Measurements from ENCODE around the gene PAMR1.

Gene PAMR1

GRCh38 chr11:35414311-35414710, 111.1 kb downstream of the PAMR1 start:
- H3K27ac ChIP-seq (replicated peaks; ENCODE audit: low read length): no peak overlapping the region
- H2AK5ac ChIP-seq (ENCODE audit: low read depth, low read length): no peak overlapping the region
- H3K36me3 ChIP-seq (replicated peaks in 1 of 2; ENCODE audit: control insufficient read depth in 2 of 2, insufficient read depth in 2 of 2, low read length in 2 of 2): no peaks in the 10 kb centered on the region
- H4K91ac ChIP-seq (ENCODE audit: low read depth, low read length, poor library complexity): no peak overlapping the region
- WGBS, 2 donors (ENCODE audit: extremely low coverage in 2 of 2, insufficient read length in 2 of 2, insufficient replicate concordance in 1 of 2): no CpG with 5 or more reads among the region's 6 CpGs
- no peaks in the 10 kb centered on the region for H3K9me3 ChIP-seq (replicated peaks in 1 of 2; ENCODE audit: control insufficient read depth in 2 of 2, insufficient read depth in 1 of 2, low read depth in 1 of 2, low read length in 2 of 2)
- H3K27me3 ChIP-seq (ENCODE audit: control insufficient read depth in 3 of 3, insufficient read depth in 3 of 3, low read depth in 1 of 3, low read length in 3 of 3): peaks cover 4 to 57% (median 21%) of the 10 kb centered on the region in 3 experiments
- no peak overlapping the region for H3K18ac ChIP-seq (ENCODE audit: low read length)
- no peak overlapping the region for H2BK5ac ChIP-seq (ENCODE audit: low read length)
- no peak overlapping the region for H3K9ac ChIP-seq (ENCODE audit: low read depth, low read length, poor library complexity)
- H2BK15ac ChIP-seq (ENCODE audit: low read length): no peak overlapping the region
- H2BK120ac ChIP-seq (ENCODE audit: low read depth, low read length): no peak overlapping the region
- no peak overlapping the region for H4K8ac ChIP-seq (ENCODE audit: low read depth, low read length)
- no peak overlapping the region for H2AFZ ChIP-seq (ENCODE audit: low read length)
- H3K4me1 ChIP-seq (ENCODE audit: control insufficient read depth in 2 of 2, insufficient read depth in 1 of 2, low read depth in 1 of 2, low read length in 2 of 2): peaks cover 2 to 8% of the 10 kb centered on the region in 2 donors
- no peaks in the 10 kb centered on the region for H3K79me1 ChIP-seq (ENCODE audit: low read depth, low read length)
- H3K14ac ChIP-seq (ENCODE audit: low read length): no peak overlapping the region
- H3K23ac ChIP-seq (ENCODE audit: low read depth, low read length, poor library complexity): no peak overlapping the region
- H3K4me3 ChIP-seq (ENCODE audit: low read length in 2 of 2): no peak overlapping the region
- no peak overlapping the region for H3K4me2 ChIP-seq (ENCODE audit: insufficient read depth, low read length, poor library complexity, severe bottlenecking)
- no peak overlapping the region for H3K4ac ChIP-seq (ENCODE audit: low read length)
- no peak for DNase-seq (ENCODE audit: low spot score)
- no peak overlapping the region for H2BK12ac ChIP-seq (ENCODE audit: low read length)

GRCh38 chr11:35413598-35413997, 111.8 kb downstream of the PAMR1 start:
- Histone ChIP-seq H2BK15ac (ENCODE audit: low read length) (no peak overlapping the region), H3K4me1 (ENCODE audit: control insufficient read depth in 2 of 2, insufficient read depth in 1 of 2, low read depth in 1 of 2, low read length in 2 of 2) (peaks cover 2 to 7% of the 10 kb centered on the region in 2 donors), H3K4me2 (ENCODE audit: insufficient read depth, low read length, poor library complexity, severe bottlenecking) (no peak overlapping the region), H3K23ac (ENCODE audit: low read depth, low read length, poor library complexity) (no peak overlapping the region), H2AK5ac (ENCODE audit: low read depth, low read length) (no peak overlapping the region), H2AFZ (ENCODE audit: low read length) (no peak overlapping the region), H4K91ac (ENCODE audit: low read depth, low read length, poor library complexity) (no peak overlapping the region), H3K9ac (ENCODE audit: low read depth, low read length, poor library complexity) (no peak overlapping the region), H3K79me1 (ENCODE audit: low read depth, low read length) (no peaks in the 10 kb centered on the region), H2BK12ac (ENCODE audit: low read length) (no peak overlapping the region), H2BK5ac (ENCODE audit: low read length) (no peak overlapping the region), H3K36me3 (replicated peaks in 1 of 2; ENCODE audit: control insufficient read depth in 2 of 2, insufficient read depth in 2 of 2, low read length in 2 of 2) (no peaks in the 10 kb centered on the region), H3K4me3 (ENCODE audit: low read length in 2 of 2) (no peak overlapping the region), H3K9me3 (replicated peaks in 1 of 2; ENCODE audit: control insufficient read depth in 2 of 2, insufficient read depth in 1 of 2, low read depth in 1 of 2, low read length in 2 of 2) (no peaks in the 10 kb centered on the region), H3K27ac (replicated peaks; ENCODE audit: low read length) (no peak overlapping the region), H3K4ac (ENCODE audit: low read length) (no peak overlapping the region), H3K18ac (ENCODE audit: low read length) (no peak overlapping the region), H2BK120ac (ENCODE audit: low read depth, low read length) (no peak overlapping the region), H4K8ac (ENCODE audit: low read depth, low read length) (no peak overlapping the region), H3K27me3 (ENCODE audit: control insufficient read depth in 3 of 3, insufficient read depth in 3 of 3, low read depth in 1 of 3, low read length in 3 of 3) (peaks cover 4 to 51% (median 15%) of the 10 kb centered on the region in 3 experiments), H3K14ac (ENCODE audit: low read length) (no peak overlapping the region)
- no peak for DNase-seq (ENCODE audit: low spot score)
- no CpG with 5 or more reads among the region's 3 CpGs for WGBS, 2 donors (ENCODE audit: extremely low coverage in 2 of 2, insufficient read length in 2 of 2, insufficient replicate concordance in 1 of 2)

DNA sequence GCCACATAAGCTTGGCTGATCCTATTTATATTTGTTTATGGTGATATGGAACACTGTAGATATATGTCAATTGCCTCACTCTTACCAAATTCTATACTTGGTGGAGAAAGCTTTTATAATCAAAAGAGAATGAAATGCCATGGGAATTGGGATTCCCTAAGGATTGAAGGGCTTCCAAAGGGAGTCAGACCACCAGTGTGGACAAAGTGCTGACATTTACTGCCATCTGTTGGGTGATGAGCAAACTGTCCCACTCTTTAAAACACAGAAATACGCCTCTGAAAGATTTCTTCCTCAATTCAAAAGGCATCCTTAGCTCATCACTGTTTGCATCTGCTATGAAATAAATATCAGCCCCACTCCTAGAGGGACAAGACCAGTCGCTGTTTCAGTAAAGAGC, 113.1 kb downstream of the PAMR1 start:
- no peak for DNase-seq (ENCODE audit: low spot score)
- no peak overlapping the region for H3K4ac ChIP-seq (ENCODE audit: low read length)
- no peaks in the 10 kb centered on the region for H3K79me1 ChIP-seq (ENCODE audit: low read depth, low read length)
- no CpG with 5 or more reads among the region's 2 CpGs for WGBS, 2 donors (ENCODE audit: extremely low coverage in 2 of 2, insufficient read length in 2 of 2, insufficient replicate concordance in 1 of 2)
- no peak overlapping the region for H2AFZ ChIP-seq (ENCODE audit: low read length)
- H3K4me3 ChIP-seq (ENCODE audit: low read length in 2 of 2): no peak overlapping the region
- H3K27me3 ChIP-seq (ENCODE audit: control insufficient read depth in 3 of 3, insufficient read depth in 3 of 3, low read depth in 1 of 3, low read length in 3 of 3): peaks cover 0 to 37% (median 2%) of the 10 kb centered on the region in 3 experiments
- H2BK120ac ChIP-seq (ENCODE audit: low read depth, low read length): no peak overlapping the region
- H2BK12ac ChIP-seq (ENCODE audit: low read length): no peak overlapping the region
- no peaks in the 10 kb centered on the region for H3K4me1 ChIP-seq (ENCODE audit: control insufficient read depth in 2 of 2, insufficient read depth in 1 of 2, low read depth in 1 of 2, low read length in 2 of 2)
- H3K18ac ChIP-seq (ENCODE audit: low read length): no peak overlapping the region
- no peaks in the 10 kb centered on the region for H3K36me3 ChIP-seq (replicated peaks in 1 of 2; ENCODE audit: control insufficient read depth in 2 of 2, insufficient read depth in 2 of 2, low read length in 2 of 2)
- no peak overlapping the region for H2BK5ac ChIP-seq (ENCODE audit: low read length)
- no peak overlapping the region for H4K91ac ChIP-seq (ENCODE audit: low read depth, low read length, poor library complexity)
- H3K23ac ChIP-seq (ENCODE audit: low read depth, low read length, poor library complexity): no peak overlapping the region
- H3K9ac ChIP-seq (ENCODE audit: low read depth, low read length, poor library complexity): no peak overlapping the region
- H3K9me3 ChIP-seq (replicated peaks in 1 of 2; ENCODE audit: control insufficient read depth in 2 of 2, insufficient read depth in 1 of 2, low read depth in 1 of 2, low read length in 2 of 2): no peaks in the 10 kb centered on the region
- no peak overlapping the region for H3K27ac ChIP-seq (replicated peaks; ENCODE audit: low read length)
- no peak overlapping the region for H2AK5ac ChIP-seq (ENCODE audit: low read depth, low read length)
- no peak overlapping the region for H2BK15ac ChIP-seq (ENCODE audit: low read length)
- H3K4me2 ChIP-seq (ENCODE audit: insufficient read depth, low read length, poor library complexity, severe bottlenecking): no peak overlapping the region
- H3K14ac ChIP-seq (ENCODE audit: low read length): no peak overlapping the region
- no peak overlapping the region for H4K8ac ChIP-seq (ENCODE audit: low read depth, low read length)

DNA sequence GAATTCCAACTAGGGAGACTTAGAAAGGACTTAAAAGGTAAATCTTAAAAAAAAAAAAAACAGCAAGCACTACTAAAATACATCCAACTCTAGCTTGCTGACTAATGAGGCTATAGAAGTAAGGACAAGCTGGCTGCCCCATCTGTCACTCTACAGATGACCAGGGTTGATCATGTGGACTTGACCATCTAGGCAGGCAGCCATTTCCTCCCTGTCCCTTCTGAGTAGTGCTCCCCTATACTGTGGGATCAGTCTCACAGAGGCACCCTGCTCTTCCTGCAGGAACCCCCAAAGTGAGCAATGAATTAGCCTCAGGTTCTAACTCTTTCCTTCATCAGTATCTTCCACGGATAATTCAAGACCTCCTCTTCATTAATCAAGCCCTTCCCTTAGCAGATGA, 118.4 kb downstream of the PAMR1 start:
- Histone ChIP-seq H2AFZ (ENCODE audit: low read length) (no peak overlapping the region), H3K18ac (ENCODE audit: low read length) (no peak overlapping the region), H3K27me3 (ENCODE audit: control insufficient read depth in 3 of 3, insufficient read depth in 3 of 3, low read depth in 1 of 3, low read length in 3 of 3) (peaks cover 0 to 3% (median 0%) of the 10 kb centered on the region in 3 experiments), H3K4me3 (ENCODE audit: low read length in 2 of 2) (no peak overlapping the region), H3K4ac (ENCODE audit: low read length) (no peak overlapping the region), H3K79me1 (ENCODE audit: low read depth, low read length) (no peaks in the 10 kb centered on the region), H4K91ac (ENCODE audit: low read depth, low read length, poor library complexity) (no peak overlapping the region), H4K8ac (ENCODE audit: low read depth, low read length) (no peak overlapping the region), H3K36me3 (replicated peaks in 1 of 2; ENCODE audit: control insufficient read depth in 2 of 2, insufficient read depth in 2 of 2, low read length in 2 of 2) (no peaks in the 10 kb centered on the region), H3K4me1 (ENCODE audit: control insufficient read depth in 2 of 2, insufficient read depth in 1 of 2, low read depth in 1 of 2, low read length in 2 of 2) (no peaks in the 10 kb centered on the region), H3K23ac (ENCODE audit: low read depth, low read length, poor library complexity) (no peak overlapping the region), H2BK5ac (ENCODE audit: low read length) (no peak overlapping the region), H2AK5ac (ENCODE audit: low read depth, low read length) (no peak overlapping the region), H3K4me2 (ENCODE audit: insufficient read depth, low read length, poor library complexity, severe bottlenecking) (no peak overlapping the region), H2BK120ac (ENCODE audit: low read depth, low read length) (no peak overlapping the region), H3K27ac (replicated peaks; ENCODE audit: low read length) (no peak overlapping the region), H3K9ac (ENCODE audit: low read depth, low read length, poor library complexity) (no peak overlapping the region), H3K14ac (ENCODE audit: low read length) (no peak overlapping the region), H3K9me3 (replicated peaks in 1 of 2; ENCODE audit: control insufficient read depth in 2 of 2, insufficient read depth in 1 of 2, low read depth in 1 of 2, low read length in 2 of 2) (no peaks in the 10 kb centered on the region), H2BK12ac (ENCODE audit: low read length) (no peak overlapping the region), H2BK15ac (ENCODE audit: low read length) (no peak overlapping the region)
- WGBS, 2 donors (ENCODE audit: extremely low coverage in 2 of 2, insufficient read length in 2 of 2, insufficient replicate concordance in 1 of 2): no CpG with 5 or more reads among the region's 1 CpG
- no peak for DNase-seq (ENCODE audit: low spot score)

Measured in neuronal stem cell (in vitro differentiated cells).